HG03025 (cell line): Measurements from ENCODE around the gene CITED4.

ENCODE experiments used
- ATAC-seq: cut with Tn5 transposase; IDR thresholded peaks from one replicate; pipeline ENCODE4 v1.9.1; 2021; ENCODE audit warnings: mild to moderate bottlenecking, moderate library complexity; ENCODE audit not compliant: unreplicated experiment, low FRiP score

Gene CITED4

DNA sequence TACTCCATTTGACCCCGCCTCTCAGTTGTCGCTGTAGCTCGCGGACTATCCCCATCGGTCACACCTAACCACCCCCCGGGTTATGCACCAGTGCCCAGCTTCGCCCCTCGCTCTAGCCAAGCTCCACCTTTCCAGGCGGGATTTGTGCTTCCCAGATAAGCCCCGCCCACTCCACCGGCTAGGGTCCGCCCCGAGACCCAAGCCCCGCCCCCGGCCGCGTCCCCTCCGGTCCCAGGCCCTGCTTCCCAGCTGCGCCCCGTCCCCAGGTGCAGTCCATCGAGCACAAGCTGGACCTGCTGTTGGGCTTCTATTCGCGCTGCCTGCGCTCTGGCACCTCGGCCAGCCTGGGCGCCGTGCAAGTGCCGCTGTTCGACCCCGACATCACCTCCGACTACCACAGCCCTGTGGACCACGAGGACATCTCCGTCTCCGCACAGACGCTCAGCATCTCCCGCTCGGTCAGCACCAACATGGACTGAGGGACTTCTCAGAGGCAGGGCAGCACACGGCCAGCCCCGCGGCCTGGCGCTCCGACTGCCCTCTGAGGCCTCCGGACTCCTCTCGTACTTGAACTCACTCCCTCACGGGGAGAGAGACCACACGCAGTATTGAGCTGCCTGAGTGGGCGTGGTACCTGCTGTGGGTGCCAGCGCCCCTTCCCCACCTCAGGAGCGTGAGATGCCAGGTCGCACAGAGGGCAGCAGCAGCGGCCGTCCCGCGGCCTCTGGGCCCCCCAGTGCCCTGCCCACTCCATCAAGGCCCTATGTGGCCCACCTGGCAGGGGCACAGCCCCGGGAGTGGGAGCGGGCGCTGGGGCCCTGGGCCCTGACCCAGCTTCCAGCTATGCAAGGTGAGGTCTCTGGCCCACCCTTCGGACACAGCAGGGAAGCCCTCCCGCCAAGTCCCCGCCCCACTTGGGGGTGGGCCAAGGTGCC is 23.9 kb downstream of the CITED4 start:
- ATAC-seq, result no peak

- no peak for ATAC-seq
These were observed 24.6 kb downstream of the CITED4 start for GRCh38 chr1:40837601-40838000.

GRCh38 chr1:40836283-40836682 is 25.9 kb downstream of the CITED4 start:
- ATAC-seq, result no peak

GRCh38 chr1:40834968-40835545 is 27.1 kb downstream of the CITED4 start:
- ATAC-seq, result no peak

DNA sequence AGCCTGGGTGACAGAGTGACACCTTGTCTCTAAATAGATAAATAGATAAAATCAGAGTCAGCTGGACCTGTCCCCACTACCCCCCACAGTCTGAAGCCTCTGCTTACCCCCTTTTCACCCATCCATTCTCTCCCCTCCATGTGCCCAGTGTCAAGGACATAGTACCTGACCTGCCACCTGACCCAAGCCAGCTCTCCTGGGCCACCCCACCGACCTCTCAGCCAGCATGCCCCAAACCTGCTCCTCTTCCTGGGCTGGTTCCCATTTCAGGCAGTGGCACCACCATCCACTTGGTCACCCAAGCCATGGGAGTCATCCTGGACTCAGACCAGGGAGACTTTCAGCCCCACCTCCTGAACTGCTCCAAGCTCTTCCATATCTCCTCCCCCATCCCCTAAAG is 28.2 kb downstream of the CITED4 start:
- no peak for ATAC-seq

- no peak for ATAC-seq
These were observed 31.0 kb downstream of the CITED4 start for GRCh38 chr1:40831001-40831732.

DNA sequence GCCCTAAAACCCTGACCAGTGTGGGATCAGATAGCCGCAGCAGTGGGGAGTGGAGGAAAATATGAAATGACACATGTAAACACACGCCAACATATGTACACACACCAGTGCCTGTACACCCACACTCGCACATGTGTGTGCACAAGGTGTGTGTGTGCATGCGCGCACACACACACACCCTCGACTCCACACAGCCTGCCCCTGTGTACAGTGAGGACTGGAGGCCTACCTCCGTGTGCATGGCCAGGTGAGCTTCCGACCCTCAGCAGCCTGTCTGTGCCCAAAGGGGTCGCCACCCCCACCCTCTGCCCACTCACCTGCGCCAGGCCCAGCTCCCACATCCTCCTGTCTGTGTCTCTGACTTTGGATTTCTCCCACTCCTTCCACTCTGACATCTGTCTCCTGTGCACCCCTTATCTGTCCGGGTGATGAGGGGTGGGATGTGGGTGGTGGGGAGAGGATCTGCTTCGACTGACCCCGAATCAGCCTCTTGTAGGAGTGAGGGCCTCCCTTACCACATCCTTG is 31.7 kb downstream of the CITED4 start:
- ATAC-seq, result no peak

- no peak for ATAC-seq
These were observed 32.4 kb downstream of the CITED4 start for GRCh38 chr1:40829631-40830245.

DNA sequence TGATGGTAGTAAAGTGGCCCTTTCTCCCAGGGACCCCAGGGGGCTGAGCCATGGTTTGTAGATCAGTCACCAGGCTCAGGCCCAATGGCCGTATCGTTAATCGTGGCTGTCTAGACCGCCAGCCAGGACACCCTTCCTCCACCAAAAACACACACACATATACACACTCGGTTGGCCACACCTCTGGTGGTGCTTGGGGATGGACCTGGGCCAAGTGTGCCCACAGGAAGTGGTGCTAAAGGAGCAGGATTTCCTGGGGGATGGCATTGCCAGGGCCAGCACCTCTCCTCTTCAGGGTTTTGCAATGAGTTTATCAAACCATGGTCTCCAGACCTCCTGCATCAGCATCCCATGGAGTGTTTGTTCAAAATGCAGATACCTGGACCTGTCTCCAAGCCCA is 36.2 kb downstream of the CITED4 start:
- ATAC-seq, result no peak

DNA sequence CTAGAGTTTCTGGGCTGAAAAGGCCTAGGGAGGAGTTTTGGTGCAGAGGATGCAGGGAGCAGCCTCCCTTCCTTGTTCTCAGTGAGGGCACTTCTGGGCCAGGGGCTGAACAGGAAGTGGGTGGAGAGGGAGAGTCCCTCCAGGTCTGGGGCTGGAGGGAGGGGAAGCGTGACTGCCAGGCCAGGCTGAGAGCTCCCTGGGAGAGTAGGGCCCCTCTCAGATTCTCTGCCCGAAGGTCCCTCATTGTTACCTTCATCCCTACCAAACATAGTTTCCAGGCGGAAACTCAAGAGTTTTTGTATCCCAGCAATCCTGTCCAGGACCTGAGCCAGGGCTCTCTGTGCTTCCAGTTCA is 36.8 kb downstream of the CITED4 start:
- no peak for ATAC-seq

GRCh38 chr1:40824591-40825434 is 37.4 kb downstream of the CITED4 start:
- ATAC-seq, result no peak

GRCh38 chr1:40823983-40824382 is 38.2 kb downstream of the CITED4 start:
- no peak for ATAC-seq

DNA sequence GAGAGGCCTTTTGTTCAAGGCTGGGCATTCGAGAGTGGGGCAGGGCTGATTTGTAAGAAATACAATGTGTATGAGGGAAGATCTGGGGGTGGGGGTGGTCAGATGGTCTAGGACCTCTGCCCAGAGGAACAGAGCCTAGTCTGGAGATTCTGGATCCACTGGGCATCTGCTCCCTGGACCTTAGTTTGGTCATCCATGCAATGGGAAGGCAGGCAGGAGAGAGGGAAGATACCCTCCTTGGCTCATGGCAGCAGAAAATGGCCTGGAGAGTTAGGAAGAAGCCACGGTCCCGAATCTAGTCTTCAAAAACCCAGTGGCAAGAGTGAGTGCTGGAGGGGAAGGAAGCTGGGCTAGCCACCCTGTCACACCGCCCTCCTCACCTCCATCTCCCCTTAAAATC is 38.8 kb downstream of the CITED4 start:
- no peak for ATAC-seq

DNA sequence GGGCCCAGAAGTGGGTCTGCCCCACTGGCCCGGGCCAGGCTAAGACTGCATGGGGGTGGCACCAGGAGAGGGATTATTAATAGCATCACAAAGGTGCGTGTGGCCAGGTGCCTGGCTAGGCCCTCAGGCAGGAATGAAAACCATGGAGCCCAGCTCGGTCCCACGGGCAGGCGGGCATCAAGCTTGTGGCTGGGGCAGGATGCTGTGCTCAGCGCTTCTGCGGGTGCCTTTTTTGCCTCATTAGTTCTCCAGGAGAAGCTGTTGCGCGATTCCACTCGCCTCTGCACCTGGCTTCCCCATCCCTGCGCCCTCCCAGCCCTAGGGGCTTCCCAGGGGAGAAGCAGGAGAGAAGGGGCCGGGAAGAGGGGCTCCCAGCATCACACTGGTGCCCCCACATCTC is 39.3 kb downstream of the CITED4 start:
- ATAC-seq, result no peak

GRCh38 chr1:40820911-40821693 is 41.1 kb downstream of the CITED4 start:
- no peak for ATAC-seq

- ATAC-seq, result no peak
These were observed 41.8 kb downstream of the CITED4 start for GRCh38 chr1:40820251-40820797.

DNA sequence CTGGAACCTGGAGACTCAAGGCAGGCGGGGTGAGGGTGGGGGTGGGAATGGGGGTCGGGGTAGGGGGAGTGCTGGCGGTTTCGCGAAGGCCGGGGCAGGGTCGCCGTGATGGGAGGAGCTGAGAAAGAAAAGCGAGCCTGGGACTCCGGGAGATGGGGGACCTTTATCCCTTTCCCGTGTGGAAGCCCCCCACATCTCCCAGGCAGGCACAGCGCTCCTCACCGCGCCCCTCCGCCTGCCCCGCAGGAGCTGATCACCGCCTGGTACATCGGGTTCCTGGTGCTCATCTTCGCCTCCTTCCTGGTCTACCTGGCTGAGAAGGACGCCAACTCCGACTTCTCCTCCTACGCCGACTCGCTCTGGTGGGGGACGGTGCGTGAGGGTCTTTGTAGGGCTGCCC is 43.1 kb downstream of the CITED4 start:
- ATAC-seq, result no peak

- peak; percentile 50 for ATAC-seq
These were observed 43.8 kb downstream of the CITED4 start for GRCh38 chr1:40818264-40818961.
